GM18951 (cell line): ENCODE data around the gene LGI4.
"Not testable (repeated sequence)": the region's sequence is repeated elsewhere in the genome, so short reads cannot be mapped to it uniquely, and the experiment has no call there.

ENCODE experiments used
- POLR2A ChIP-seq: IDR thresholded peaks from 4 replicates; pipeline ENCODE4 v1.6.1; 2011; ENCODE audit warnings: mild to moderate bottlenecking; ENCODE audit not compliant: insufficient read length, insufficient read depth; ENCODE audit errors: extremely low read depth
- in situ Hi-C: fragments of 300-500 bp; cut with MboI; formaldehyde crosslinking; loops from one replicate; pipeline ENCODE4 v1.12.0; 2022; ENCODE audit warnings: low sequenced_read_pairs, mixed read lengths, inconsistent platforms; ENCODE audit not compliant: unreplicated experiment

LGI4 gene

GRCh38 chr19:35106898-35107541, 27.8 kb downstream of the LGI4 start:
- in situ Hi-C loops, result no loop called here
- no peak for TF ChIP-seq POLR2A

- no peak for TF ChIP-seq POLR2A
- in situ Hi-C loops, result no loop called here
Measured at GRCh38 chr19:35106291-35106583, 28.6 kb downstream of the LGI4 start.

- TF ChIP-seq POLR2A, result no peak
- in situ Hi-C loops, result no loop called here
Measured at GRCh38 chr19:35105411-35106290, 29.2 kb downstream of the LGI4 start.

- in situ Hi-C loops, result no loop called here
- no peak for TF ChIP-seq POLR2A
Measured at GRCh38 chr19:35105047-35105410, 29.8 kb downstream of the LGI4 start.

GRCh38 chr19:35104361-35104760, 30.5 kb downstream of the LGI4 start:
- no peak for TF ChIP-seq POLR2A
- in situ Hi-C loops, result no loop called here

- in situ Hi-C loops, result not testable (repeated sequence)
Measured at GRCh38 chr19:35103614-35104013, 31.2 kb downstream of the LGI4 start.

GRCh38 chr19:35101949-35102348, 32.9 kb downstream of the LGI4 start:
- in situ Hi-C loops, result not testable (repeated sequence)

- in situ Hi-C loops, result no loop called here
- TF ChIP-seq POLR2A, result no peak
Measured at GRCh38 chr19:35100588-35101533, 34.0 kb downstream of the LGI4 start.

GRCh38 chr19:35099897-35100275, 35.0 kb downstream of the LGI4 start:
- no peak for TF ChIP-seq POLR2A
- in situ Hi-C loops, result no loop called here

GRCh38 chr19:35099155-35099896, 35.5 kb downstream of the LGI4 start:
- in situ Hi-C loops, result no loop called here
- TF ChIP-seq POLR2A, result no peak

GRCh38 chr19:35098413-35099049, 36.3 kb downstream of the LGI4 start:
- TF ChIP-seq POLR2A, result no peak
- in situ Hi-C loops, result no loop called here

GRCh38 chr19:35095667-35096368, 39.0 kb downstream of the LGI4 start:
- TF ChIP-seq POLR2A, result no peak
- in situ Hi-C loops, result no loop called here
